Muscle layer of duodenum (tissue), 2 donors: ENCODE results near the gene GRIN3A.
"Not testable (repeated sequence)": the region's sequence is repeated elsewhere in the genome, so short reads cannot be mapped to it uniquely, and the experiment has no call there.

Experiments used
- H3K27ac ChIP-seq: one replicate; pipeline ENCODE4 v1.7.0; 2013; ENCODE audit warnings: mild to moderate bottlenecking, low read length
- H3K27me3 ChIP-seq: one replicate; pipeline ENCODE4 v1.7.0; 2013; ENCODE audit warnings: low read depth, mild to moderate bottlenecking, control low read depth, low read length
- H3K36me3 ChIP-seq, 2 donors: one replicate each; pipeline ENCODE4 v1.7.0; 2013; ENCODE audit warnings: low read length in 2 of 2, control low read depth in 1 of 2, mild to moderate bottlenecking in 1 of 2; ENCODE audit not compliant: insufficient read depth in 2 of 2, control insufficient read depth in 1 of 2
- H3K4me1 ChIP-seq, 2 donors: one replicate each; pipeline ENCODE4 v1.7.0; 2013; ENCODE audit warnings: low read length in 2 of 2, mild to moderate bottlenecking in 2 of 2, control low read depth in 1 of 2, moderate library complexity in 1 of 2; ENCODE audit not compliant: insufficient read depth in 2 of 2, control insufficient read depth in 1 of 2
- H3K4me3 ChIP-seq, 2 donors: one replicate each; pipeline ENCODE4 v1.7.0; 2013; ENCODE audit warnings: low read length in 2 of 2, low read depth in 1 of 2, mild to moderate bottlenecking in 1 of 2
- H3K9me3 ChIP-seq, 2 donors: one replicate each; pipeline ENCODE4 v1.7.0; 2013; ENCODE audit warnings: low read length in 2 of 2, control low read depth in 1 of 2, mild to moderate bottlenecking in 1 of 2; ENCODE audit not compliant: control insufficient read depth in 1 of 2
- donor health status: healthy.

The GRIN3A gene

DNA sequence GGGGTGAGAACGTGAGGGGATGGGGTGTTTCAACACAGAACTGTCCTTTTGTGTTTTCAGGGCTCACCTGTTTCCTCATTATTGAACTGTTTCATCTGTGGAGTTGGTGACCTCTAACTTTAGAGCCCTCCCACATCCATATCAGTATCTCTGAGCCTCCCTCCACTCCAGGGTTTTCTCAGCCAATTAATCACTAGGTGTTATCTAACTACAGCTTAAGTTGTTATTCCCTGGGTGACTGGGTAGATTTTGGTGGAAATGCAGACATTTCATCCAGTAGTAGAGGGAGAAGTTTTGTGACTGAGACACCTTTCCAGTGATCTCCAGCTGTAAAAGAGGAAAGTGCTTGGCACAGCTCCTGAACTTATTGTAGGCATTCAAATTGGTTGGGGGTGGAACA is 167.3 kb downstream of the GRIN3A start:
- Histone ChIP-seq H3K27me3 (no peaks in the 10 kb centered on the region), H3K27ac (no peak overlapping the region), H3K9me3 (no peaks in the 10 kb centered on the region), H3K36me3 (peaks cover 0 to 8% of the 10 kb centered on the region in 2 donors), H3K4me1 (no peaks in the 10 kb centered on the region), H3K4me3 (no peak overlapping the region)

GRCh38 chr9:101569741-101570501 is 168.5 kb downstream of the GRIN3A start:
- H3K27me3 ChIP-seq: no peaks in the 10 kb centered on the region
- no peak overlapping the region for H3K4me3 ChIP-seq
- H3K4me1 ChIP-seq: no peaks in the 10 kb centered on the region
- no peak overlapping the region for H3K27ac ChIP-seq
- H3K36me3 ChIP-seq: peaks cover 0 to 16% of the 10 kb centered on the region in 2 donors
- H3K9me3 ChIP-seq: no peaks in the 10 kb centered on the region

DNA sequence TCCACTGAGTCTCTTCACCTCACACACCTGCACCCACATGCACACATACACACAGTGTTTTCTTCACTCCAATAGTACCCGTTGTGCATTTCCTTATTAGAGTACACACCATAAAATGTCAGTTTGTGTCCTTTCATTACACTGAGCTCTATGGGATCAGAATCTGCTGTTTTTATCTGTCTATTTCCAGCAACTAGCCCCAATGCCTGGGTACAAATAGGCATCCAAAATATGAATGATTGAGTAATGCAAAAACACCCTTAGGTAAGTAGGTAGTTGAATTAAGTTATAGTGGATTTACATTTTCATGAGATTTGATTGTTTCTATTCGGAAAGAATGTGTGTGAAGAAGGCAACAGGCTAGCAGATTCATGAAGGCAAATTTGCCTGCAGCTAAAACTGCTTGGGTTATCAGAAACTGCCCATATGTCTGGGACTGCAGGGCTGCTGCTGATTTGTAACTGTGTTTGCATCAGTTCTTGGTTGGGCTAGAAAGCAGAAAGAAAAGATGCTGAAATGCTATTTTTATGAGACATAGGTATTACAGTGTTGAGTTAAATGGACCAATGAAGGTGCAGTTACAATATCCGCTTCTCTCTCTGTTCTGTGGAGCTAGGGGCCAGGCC is 170.6 kb downstream of the GRIN3A start:
- Histone ChIP-seq H3K4me3 (no peak overlapping the region), H3K27ac (no peak overlapping the region), H3K27me3 (no peaks in the 10 kb centered on the region), H3K4me1 (no peaks in the 10 kb centered on the region), H3K9me3 (no peaks in the 10 kb centered on the region), H3K36me3 (peaks cover 4 to 33% of the 10 kb centered on the region in 2 donors)

- H3K27ac ChIP-seq: no peak overlapping the region
- H3K9me3 ChIP-seq: no peaks in the 10 kb centered on the region
- H3K4me3 ChIP-seq: no peak overlapping the region
- H3K27me3 ChIP-seq: no peaks in the 10 kb centered on the region
- H3K36me3 ChIP-seq: peaks cover 10 to 41% of the 10 kb centered on the region in 2 donors
- H3K4me1 ChIP-seq: no peaks in the 10 kb centered on the region
Observed at GRCh38 chr9:101566904-101567724, 171.3 kb downstream of the GRIN3A start.

- peaks cover 0 to under 1% of the 10 kb centered on the region in 2 donors for H3K9me3 ChIP-seq
- no peaks in the 10 kb centered on the region for H3K4me1 ChIP-seq
- no peak overlapping the region for H3K27ac ChIP-seq
- no peaks in the 10 kb centered on the region for H3K27me3 ChIP-seq
- peaks cover 25 to 51% of the 10 kb centered on the region in 2 donors for H3K36me3 ChIP-seq
- no peak overlapping the region for H3K4me3 ChIP-seq
Observed at GRCh38 chr9:101564252-101564651, 174.2 kb downstream of the GRIN3A start.

DNA sequence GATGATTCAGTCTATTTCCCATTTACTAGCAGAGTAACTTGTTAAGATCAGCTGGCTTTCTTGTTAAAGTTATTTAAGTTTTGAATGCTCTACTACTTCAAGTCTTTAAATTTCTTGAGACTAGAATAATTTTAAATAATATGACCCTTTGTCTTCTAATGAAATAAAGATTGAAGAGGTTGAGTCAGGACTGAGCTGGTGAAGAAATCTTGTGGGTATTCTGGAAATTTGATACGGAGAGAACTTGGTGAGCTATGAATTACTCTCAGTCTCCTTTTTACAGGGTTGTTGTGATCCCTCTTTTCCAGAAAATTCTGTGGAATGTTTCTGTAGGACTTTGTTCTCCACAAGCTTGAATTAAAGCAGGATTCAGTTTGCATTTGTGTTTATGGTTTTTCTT is 175.5 kb downstream of the GRIN3A start:
- H3K9me3 ChIP-seq: peaks cover 0 to 7% of the 10 kb centered on the region in 2 donors
- no peaks in the 10 kb centered on the region for H3K27me3 ChIP-seq
- H3K4me3 ChIP-seq: no peak overlapping the region
- no peaks in the 10 kb centered on the region for H3K4me1 ChIP-seq
- H3K27ac ChIP-seq: no peak overlapping the region
- H3K36me3 ChIP-seq: peaks cover 29 to 64% of the 10 kb centered on the region in 2 donors

GRCh38 chr9:101561740-101562139 is 176.7 kb downstream of the GRIN3A start:
- H3K27me3 ChIP-seq: no peaks in the 10 kb centered on the region
- H3K36me3 ChIP-seq: peaks cover 38 to 76% of the 10 kb centered on the region in 2 donors
- H3K4me3 ChIP-seq: no peak overlapping the region
- no peaks in the 10 kb centered on the region for H3K4me1 ChIP-seq
- H3K27ac ChIP-seq: no peak overlapping the region
- peaks cover 0 to 8% of the 10 kb centered on the region in 2 donors for H3K9me3 ChIP-seq

- H3K27ac ChIP-seq, H3K4me1 ChIP-seq, H3K27me3 ChIP-seq, H3K4me3 ChIP-seq, H3K9me3 ChIP-seq: not testable (repeated sequence)
- peaks cover 74 to 89% of the 10 kb centered on the region in 2 donors for H3K36me3 ChIP-seq
Observed at GRCh38 chr9:101549472-101550098, 188.9 kb downstream of the GRIN3A start.

- Histone ChIP-seq H3K27me3 (no peaks in the 10 kb centered on the region), H3K4me3 (no peak overlapping the region), H3K4me1 (no peaks in the 10 kb centered on the region), H3K9me3 (no peaks in the 10 kb centered on the region), H3K36me3 (peaks cover 46 to 58% of the 10 kb centered on the region in 2 donors), H3K27ac (no peak overlapping the region)
Observed at GRCh38 chr9:101543098-101543735, 195.2 kb downstream of the GRIN3A start.

- Histone ChIP-seq H3K36me3 (peaks cover 25 to 38% of the 10 kb centered on the region in 2 donors), H3K4me1 (peaks cover 0 to 18% of the 10 kb centered on the region in 2 donors), H3K9me3 (no peaks in the 10 kb centered on the region), H3K27me3 (no peaks in the 10 kb centered on the region), H3K27ac (no peak overlapping the region), H3K4me3 (no peak overlapping the region)
Observed at GRCh38 chr9:101540069-101540468, 198.4 kb downstream of the GRIN3A start.
